BJ (cell line): ENCODE measurements around the gene RBFA. TPM values are rescaled to one million over a fixed set of nuclear protein-coding genes. Genes with fewer than 3 reads are reported as not detected.

Experiments
- CTCF ChIA-PET: fragments of 350-600 bp; formaldehyde crosslinking; extraction: SDS; loops from one replicate; lab custom pipeline; 2021; ENCODE audit warnings: antibody characterized with exemption, inconsistent platforms; lab: Yijun Ruan, JAX
- POLR2A ChIA-PET: fragments of 300-600 bp; sonication (Branson Sonifier 250); formaldehyde crosslinking; extraction: SDS; loops from one replicate; lab custom pipeline; 2021; ENCODE audit warnings: antibody characterized with exemption; lab: Charles Lee
- DNase-seq: peaks from one replicate; pipeline ENCODE4 v3.0.0-alpha.2; 2011; ENCODE audit warnings: low read depth
- H3K27me3 ChIP-seq: 2 replicates; pipeline ENCODE4 v1.6.0; 2011; ENCODE audit warnings: low read length; ENCODE audit not compliant: control insufficient read depth, insufficient read depth
- H3K36me3 ChIP-seq: 2 replicates; pipeline ENCODE4 v1.5.1; 2011; ENCODE audit warnings: low read length; ENCODE audit not compliant: control insufficient read depth, insufficient read depth
- H3K4me3 ChIP-seq: 2 replicates; pipeline ENCODE4 v1.5.1; 2011; ENCODE audit warnings: low read depth, mild to moderate bottlenecking, control low read depth, low read length
- polyA plus RNA-seq: library from polyadenylated mRNA; depleted of rRNA; stranded (reverse); fragments of >200 nt; gene quantifications from 2 replicates; pipeline ENCODE4 v1.2.3, GENCODE V29; 2011; rRNA removed
- TF ChIP-seq, protein P1 (sequence below): IDR thresholded peaks from 2 replicates; pipeline ENCODE4 v1.5.1; 2011; ENCODE audit warnings: low read depth, mild to moderate bottlenecking, control low read depth, inconsistent platforms, low read length, moderate library complexity; ENCODE audit not compliant: insufficient read depth

The RBFA gene
- polyA plus RNA-seq, 1 experiment, result 32.4 TPM

DNA sequence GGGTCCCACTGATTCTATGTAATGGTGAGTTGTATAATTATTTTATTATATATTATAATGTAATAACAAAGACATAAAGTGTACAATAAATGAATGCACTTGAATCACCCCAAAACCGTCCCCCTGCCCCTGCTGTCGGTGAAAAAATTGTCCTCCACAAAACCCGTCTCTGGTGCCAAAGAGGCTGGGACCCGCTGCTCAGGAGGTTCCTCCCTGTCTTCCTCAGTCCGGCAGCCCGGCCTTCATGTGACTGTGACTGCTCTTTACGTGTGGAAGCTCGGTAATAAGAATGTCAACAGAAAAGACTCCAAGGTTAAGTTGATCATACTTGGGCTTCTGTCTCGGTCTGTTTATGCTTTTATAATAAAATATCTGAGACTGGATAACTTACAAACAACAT is 42.1 kb downstream of the RBFA start:
- no peaks in the 10 kb centered on the region for H3K27me3 ChIP-seq
- no peak for DNase-seq
- H3K4me3 ChIP-seq, result no peak overlapping the region
- CTCF ChIA-PET, result no interaction called here
- POLR2A ChIA-PET, result no interaction called here
- no peaks in the 10 kb centered on the region for H3K36me3 ChIP-seq
- TF ChIP-seq, protein P1, sequence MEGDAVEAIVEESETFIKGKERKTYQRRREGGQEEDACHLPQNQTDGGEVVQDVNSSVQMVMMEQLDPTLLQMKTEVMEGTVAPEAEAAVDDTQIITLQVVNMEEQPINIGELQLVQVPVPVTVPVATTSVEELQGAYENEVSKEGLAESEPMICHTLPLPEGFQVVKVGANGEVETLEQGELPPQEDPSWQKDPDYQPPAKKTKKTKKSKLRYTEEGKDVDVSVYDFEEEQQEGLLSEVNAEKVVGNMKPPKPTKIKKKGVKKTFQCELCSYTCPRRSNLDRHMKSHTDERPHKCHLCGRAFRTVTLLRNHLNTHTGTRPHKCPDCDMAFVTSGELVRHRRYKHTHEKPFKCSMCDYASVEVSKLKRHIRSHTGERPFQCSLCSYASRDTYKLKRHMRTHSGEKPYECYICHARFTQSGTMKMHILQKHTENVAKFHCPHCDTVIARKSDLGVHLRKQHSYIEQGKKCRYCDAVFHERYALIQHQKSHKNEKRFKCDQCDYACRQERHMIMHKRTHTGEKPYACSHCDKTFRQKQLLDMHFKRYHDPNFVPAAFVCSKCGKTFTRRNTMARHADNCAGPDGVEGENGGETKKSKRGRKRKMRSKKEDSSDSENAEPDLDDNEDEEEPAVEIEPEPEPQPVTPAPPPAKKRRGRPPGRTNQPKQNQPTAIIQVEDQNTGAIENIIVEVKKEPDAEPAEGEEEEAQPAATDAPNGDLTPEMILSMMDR, result no peak

DNA sequence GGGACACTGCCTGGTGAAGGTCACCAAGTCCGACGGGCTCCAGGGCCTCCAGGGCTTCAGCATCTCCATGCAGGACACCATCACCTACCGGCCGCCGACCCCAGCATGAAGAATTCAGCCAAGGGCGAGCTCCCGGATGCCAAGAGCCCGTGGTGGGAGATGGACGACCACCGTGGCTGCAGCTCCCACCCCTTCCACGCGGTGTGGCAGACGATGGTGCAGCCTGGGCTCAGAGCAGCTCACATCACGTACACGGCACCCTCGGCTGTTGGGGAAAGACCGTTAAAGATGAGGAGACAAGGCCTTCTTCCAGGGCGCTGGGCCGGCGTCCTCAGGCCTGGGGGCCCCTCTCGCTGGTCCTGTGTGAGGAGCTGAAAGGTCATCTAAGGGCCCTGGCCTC is 43.6 kb downstream of the RBFA start:
- POLR2A ChIA-PET, result no interaction called here
- no peak for DNase-seq

More for the DNA sequence above, 43.6 kb downstream of the RBFA start:
- Histone ChIP-seq H3K27me3 (no peaks in the 10 kb centered on the region), H3K36me3 (no peaks in the 10 kb centered on the region), H3K4me3 (no peak overlapping the region)
- TF ChIP-seq, protein P1, result no peak
- CTCF ChIA-PET, result no interaction called here

Other genes with a start within 250 kb of the RBFA start
- gene KCNG2, start 236.5 kb upstream of the RBFA start, polyA plus RNA-seq, result not detected in 2 replicates
- gene SLC66A2, start 82.8 kb upstream of the RBFA start, polyA plus RNA-seq, result 19.3 and 26.4 TPM in 2 replicates
- gene HSBP1L1, start 69.8 kb upstream of the RBFA start, polyA plus RNA-seq, result 19.1 and 26.4 TPM in 2 replicates
- 95.8 and 117 TPM in 2 replicates for gene TXNL4A, start 45.9 kb upstream of the RBFA start, polyA plus RNA-seq
- 4.1 and 4.4 TPM in 2 replicates for gene ADNP2, start 74.8 kb downstream of the RBFA start, polyA plus RNA-seq
- gene PARD6G, start 213.1 kb downstream of the RBFA start, polyA plus RNA-seq, result 0.93 and 0.96 TPM in 2 replicates